AG10803 (cell line): ENCODE data around the gene ARHGEF9.

ENCODE experiments used
- DNase-seq: peaks from one replicate; pipeline ENCODE4 v3.0.0; 2010; ENCODE audit warnings: low read depth
- H3K4me3 ChIP-seq: 2 replicates; pipeline ENCODE4 v1.5.1; 2011; ENCODE audit warnings: mild to moderate bottlenecking, low read length, control low read depth
- TF ChIP-seq, protein P1 (sequence below): conservative IDR thresholded peaks from 2 replicates; pipeline ENCODE4 v1.5.1; 2011; ENCODE audit warnings: mild to moderate bottlenecking, low read length, control low read depth, inconsistent platforms

Gene ARHGEF9

DNA sequence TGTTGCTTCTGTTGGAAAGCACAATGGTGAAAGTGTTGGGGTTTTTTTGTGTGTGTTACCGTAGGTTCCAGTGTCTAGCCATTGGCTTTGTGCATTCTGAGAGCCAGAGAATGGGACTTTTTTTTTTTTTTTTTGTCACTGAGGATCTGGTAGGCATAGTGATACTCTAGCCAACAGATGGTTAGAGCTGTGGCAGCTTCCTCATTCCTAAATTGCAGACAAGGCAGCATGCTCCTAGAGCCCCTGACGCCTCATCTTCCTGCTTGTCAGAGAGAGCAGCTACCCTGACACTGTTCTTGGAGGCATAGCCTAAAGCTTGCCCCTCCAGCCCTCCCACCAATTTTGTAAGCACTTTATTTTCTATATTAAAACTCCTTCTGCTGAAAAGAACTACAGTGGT, 27.0 kb downstream of the ARHGEF9 start:
- TF ChIP-seq, protein P1, sequence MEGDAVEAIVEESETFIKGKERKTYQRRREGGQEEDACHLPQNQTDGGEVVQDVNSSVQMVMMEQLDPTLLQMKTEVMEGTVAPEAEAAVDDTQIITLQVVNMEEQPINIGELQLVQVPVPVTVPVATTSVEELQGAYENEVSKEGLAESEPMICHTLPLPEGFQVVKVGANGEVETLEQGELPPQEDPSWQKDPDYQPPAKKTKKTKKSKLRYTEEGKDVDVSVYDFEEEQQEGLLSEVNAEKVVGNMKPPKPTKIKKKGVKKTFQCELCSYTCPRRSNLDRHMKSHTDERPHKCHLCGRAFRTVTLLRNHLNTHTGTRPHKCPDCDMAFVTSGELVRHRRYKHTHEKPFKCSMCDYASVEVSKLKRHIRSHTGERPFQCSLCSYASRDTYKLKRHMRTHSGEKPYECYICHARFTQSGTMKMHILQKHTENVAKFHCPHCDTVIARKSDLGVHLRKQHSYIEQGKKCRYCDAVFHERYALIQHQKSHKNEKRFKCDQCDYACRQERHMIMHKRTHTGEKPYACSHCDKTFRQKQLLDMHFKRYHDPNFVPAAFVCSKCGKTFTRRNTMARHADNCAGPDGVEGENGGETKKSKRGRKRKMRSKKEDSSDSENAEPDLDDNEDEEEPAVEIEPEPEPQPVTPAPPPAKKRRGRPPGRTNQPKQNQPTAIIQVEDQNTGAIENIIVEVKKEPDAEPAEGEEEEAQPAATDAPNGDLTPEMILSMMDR, result no peak
- DNase-seq, result no peak
- no peak overlapping the region for H3K4me3 ChIP-seq

DNA sequence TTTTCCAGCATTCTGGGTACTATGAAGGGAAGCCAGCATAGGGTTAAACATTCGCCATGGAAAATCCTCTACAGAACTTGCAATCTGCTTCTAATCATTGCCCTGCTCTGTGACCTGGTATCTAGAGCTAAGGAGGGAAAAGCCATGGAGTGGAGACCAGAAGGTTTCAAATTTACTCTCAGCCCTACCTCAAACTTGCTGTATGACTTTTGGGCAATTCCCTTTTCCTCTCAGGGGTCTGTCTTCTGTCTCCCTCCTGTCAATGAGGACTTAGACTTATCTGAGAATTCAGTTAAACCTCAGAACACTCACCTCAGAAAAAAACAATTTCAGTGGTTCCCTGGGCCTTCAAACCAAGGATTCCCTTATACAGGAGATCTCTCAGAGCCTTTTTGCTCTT, 29.1 kb downstream of the ARHGEF9 start:
- peak overlapping the region; percentile 56; the same call in 1 of the 2 replicates for H3K4me3 ChIP-seq
- TF ChIP-seq, protein P1, result no peak
- no peak for DNase-seq

DNA sequence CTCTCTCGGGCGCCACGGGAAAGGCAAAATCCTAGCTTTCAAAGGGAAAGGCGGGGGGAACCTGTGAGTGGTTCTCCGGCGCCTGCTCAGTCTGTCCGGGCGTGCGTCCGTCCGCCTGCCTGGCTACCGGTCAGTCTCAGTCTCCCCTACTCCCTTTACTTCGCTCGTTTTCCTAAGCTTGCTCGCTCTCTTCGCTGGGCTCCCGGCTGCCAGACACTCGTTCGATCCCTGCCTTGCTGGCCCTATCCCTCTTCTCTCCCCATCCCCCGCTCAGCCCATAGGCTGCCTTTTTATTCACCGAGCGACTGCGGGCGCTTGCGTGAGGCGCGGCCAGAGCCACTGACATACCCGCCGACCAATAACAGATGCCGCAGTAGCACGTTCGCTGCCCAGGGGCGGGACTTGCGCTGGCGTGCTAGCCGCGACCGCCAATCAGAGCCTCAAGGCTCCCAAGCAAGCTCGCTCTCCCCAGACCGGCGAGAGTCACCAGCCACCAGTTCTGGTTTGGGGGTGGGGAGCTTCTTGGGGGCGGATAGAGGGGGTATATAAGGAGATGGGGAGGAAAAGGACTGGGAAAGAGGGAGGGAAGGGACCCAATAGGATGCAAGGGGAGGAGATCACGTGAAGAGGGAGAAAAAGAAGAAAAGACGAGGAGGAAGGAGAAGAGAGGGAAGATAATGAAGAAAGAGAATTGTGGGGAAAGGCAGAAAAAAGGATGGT, 30.0 kb downstream of the ARHGEF9 start:
- peak; percentile 94 for DNase-seq
- H3K4me3 ChIP-seq, result peak overlapping the region; percentile 77
- TF ChIP-seq, protein P1, result no peak

DNA sequence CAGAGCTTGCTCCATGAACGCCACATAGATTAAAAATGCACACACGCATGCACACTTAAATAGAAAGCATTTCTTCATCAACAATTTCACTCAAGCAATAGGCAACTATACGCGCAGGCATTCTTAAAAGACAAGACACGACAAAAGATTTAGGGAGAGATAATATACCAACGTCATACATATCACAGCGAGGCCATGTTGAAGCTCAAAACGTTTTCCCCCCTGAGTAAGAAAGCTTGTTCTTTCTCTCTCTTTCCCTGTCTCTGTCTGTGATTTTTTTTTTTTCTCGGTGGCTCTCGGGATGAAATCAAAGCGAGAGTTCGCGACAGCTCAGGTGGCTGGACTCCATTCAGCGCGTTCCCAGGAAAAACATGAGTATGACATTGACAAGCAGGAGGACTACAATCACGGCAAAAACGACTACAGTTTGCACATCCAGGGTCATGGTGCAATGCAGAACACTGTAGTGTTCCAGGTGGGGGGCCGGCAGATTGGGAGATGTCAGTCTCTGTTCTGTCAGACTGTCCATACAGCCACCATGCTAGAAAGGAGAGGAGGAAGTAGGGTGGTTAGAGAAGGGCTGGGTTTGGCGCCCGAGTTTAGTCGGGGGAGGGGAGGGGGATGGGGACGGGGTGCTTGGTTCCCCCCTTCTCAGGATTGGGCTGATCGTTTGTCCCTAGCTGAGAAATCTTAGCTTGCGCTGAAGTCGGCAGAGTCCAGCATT, 30.7 kb downstream of the ARHGEF9 start:
- TF ChIP-seq, protein P1, result no peak
- H3K4me3 ChIP-seq, result peak overlapping the region; percentile 77
- peak; percentile 12 for DNase-seq

DNA sequence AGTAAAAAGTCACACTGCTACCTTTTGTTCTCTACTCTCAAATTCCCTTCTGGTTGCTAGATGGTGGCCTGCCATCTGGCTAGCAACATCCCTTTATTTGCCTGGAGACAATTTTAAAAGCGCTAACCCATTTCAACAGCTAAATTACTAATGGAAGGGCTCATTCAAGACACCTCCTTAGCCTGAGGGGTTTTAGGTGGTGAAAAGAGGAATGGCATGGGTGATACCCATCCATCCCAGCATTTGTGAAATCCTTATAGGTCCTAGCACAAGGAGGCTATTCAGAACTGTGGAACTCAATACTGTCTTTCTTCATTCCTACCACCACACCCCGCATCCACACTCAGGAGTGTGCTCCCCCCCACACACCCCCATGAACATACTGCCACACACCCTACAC, 33.5 kb downstream of the ARHGEF9 start:
- DNase-seq, result no peak
- TF ChIP-seq, protein P1, result no peak
- no peak overlapping the region for H3K4me3 ChIP-seq

DNA sequence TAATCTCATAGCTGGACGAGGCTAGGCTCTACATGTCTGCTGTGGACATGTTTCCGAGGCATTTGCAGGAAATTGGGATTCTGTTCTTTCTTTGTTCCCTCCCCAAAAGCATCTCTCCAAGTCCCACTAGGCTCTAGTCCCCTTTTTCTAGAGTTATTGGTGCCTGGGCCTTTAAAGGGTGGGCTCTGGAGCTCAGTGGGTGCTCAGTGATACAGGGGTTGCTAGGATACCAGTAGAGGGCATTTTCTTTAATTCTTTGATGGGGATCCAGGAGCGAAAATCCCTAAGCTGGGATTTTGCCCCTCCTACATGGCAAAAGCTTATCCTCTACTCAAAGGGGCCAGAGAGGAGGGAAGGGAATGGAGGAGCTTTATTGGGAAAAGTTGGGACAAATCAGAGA, 34.2 kb downstream of the ARHGEF9 start:
- TF ChIP-seq, protein P1, result no peak
- no peak overlapping the region for H3K4me3 ChIP-seq
- DNase-seq, result no peak

DNA sequence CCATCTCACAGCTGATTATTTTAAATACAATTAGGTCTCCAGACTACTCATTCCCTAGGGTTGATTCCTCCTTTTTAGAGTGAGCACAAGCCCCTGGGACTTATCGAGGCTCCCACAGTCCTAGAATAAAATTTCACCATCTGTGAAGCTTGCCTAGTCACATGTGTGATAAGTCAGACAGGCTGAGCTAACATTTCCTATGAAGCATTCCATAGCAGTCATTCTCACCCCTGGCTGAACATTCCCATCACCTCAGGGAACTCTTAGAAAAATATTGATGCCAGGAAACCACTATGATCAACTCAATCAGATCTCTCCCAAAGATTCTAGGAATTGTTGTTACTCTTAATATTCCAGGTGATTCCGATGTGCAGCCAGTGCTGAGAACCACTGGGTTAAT, 37.7 kb downstream of the ARHGEF9 start:
- DNase-seq, result peak; percentile 70
- TF ChIP-seq, protein P1, result no peak
- H3K4me3 ChIP-seq, result no peak overlapping the region
